HepG2 (cell line): Measurements from ENCODE around the gene CD24. TPM values are rescaled to one million over a fixed set of nuclear protein-coding genes. Genes with fewer than 3 reads are reported as not detected.

Experiments used
- polyA plus RNA-seq, 8 experiments: library from polyadenylated mRNA; depleted of rRNA in 3 of 8; stranded (reverse) in 7 of 8; unstranded in 1 of 8; fragments of >200 nt; fragmentation: Illumina TruSeq in 4 of 8; extraction: Trizol in 4 of 8; gene quantifications; 2 replicates each; pipeline versions ENCODE4 v1.2.1 to v1.2.3, GENCODE V29; 2011 to 2016; ENCODE audit warnings: low read depth in 4 of 8, missing spikeins in 1 of 8, mixed read lengths in 1 of 8; ENCODE audit not compliant: insufficient read depth in 1 of 8
- total RNA-seq, 5 experiments: library from RNA; depleted of rRNA; stranded (reverse); fragments of >200 nt; fragmentation: Illumina TruSeq; extraction: Trizol; gene quantifications; 2 replicates each; pipeline ENCODE4 v1.2.3, GENCODE V29; 2016; ENCODE audit warnings: low read depth in 1 of 5

The CD24 gene
- total and polyA plus RNA-seq, 2 of the 13 experiments (the other 11 are each of a cell fraction or from before 2014, with no cell fraction given) = 11.3 to 30.5 TPM

Other genes starting within 250 kb of the CD24 start
- 11.9 and 13.6 TPM in 2 replicates for gene MTRES1, start 53.5 kb upstream of the CD24 start, total RNA-seq (2016; rRNA removed; fragmentation: Illumina TruSeq; extraction: Trizol)
- 6.2 and 6.6 TPM in 2 replicates for gene MTRES1, start 53.5 kb upstream of the CD24 start, polyA plus RNA-seq (2011; rRNA removed)
- 5.8 and 7.6 TPM in 2 replicates for gene BEND3, start 140.8 kb upstream of the CD24 start, total RNA-seq (2016; rRNA removed; fragmentation: Illumina TruSeq; extraction: Trizol)
- gene BEND3, start 140.8 kb upstream of the CD24 start, polyA plus RNA-seq (2011; rRNA removed) = 1.4 and 1.9 TPM in 2 replicates